Skeletal muscle tissue (tissue), 4 donors: Measurements from ENCODE around the gene FRY. TPM values are rescaled to one million over a fixed set of nuclear protein-coding genes. Genes with fewer than 3 reads are reported as not detected.
"Not testable (repeated sequence)": the region's sequence is repeated elsewhere in the genome, so short reads cannot be mapped to it uniquely, and the experiment has no call there.

Experiments used
- H3K27ac ChIP-seq: one replicate; pipeline ENCODE4 v1.7.0; 2013; ENCODE audit warnings: mild to moderate bottlenecking, low read depth, low read length, inconsistent platforms
- H3K27me3 ChIP-seq, 3 donors: one replicate each; pipeline ENCODE4 v1.7.0; 2013; ENCODE audit warnings: low read length in 3 of 3; ENCODE audit not compliant: control insufficient read depth in 3 of 3, insufficient read depth in 3 of 3
- H3K36me3 ChIP-seq, 3 donors: one replicate each; pipeline ENCODE4 v1.7.0; 2013; ENCODE audit warnings: low read length in 3 of 3; ENCODE audit not compliant: control insufficient read depth in 3 of 3, insufficient read depth in 3 of 3
- H3K4me1 ChIP-seq, 3 donors: one replicate each; pipeline ENCODE4 v1.7.0; 2013; ENCODE audit warnings: low read length in 3 of 3, mild to moderate bottlenecking in 3 of 3; ENCODE audit not compliant: control insufficient read depth in 3 of 3, insufficient read depth in 3 of 3
- H3K4me3 ChIP-seq, 3 donors: one replicate each; pipeline ENCODE4 v1.7.0; 2013; ENCODE audit warnings: low read length in 3 of 3
- H3K9ac ChIP-seq, 3 donors: one replicate each; pipeline ENCODE4 v1.7.0; 2013; ENCODE audit warnings: low read length in 3 of 3, mild to moderate bottlenecking in 3 of 3, moderate library complexity in 2 of 3, low read depth in 1 of 3
- H3K9me3 ChIP-seq, 3 donors: one replicate each; pipeline ENCODE4 v1.7.0; 2013; ENCODE audit warnings: low read length in 3 of 3; ENCODE audit not compliant: control insufficient read depth in 3 of 3
- total RNA-seq: library from RNA; depleted of rRNA; stranded (reverse); fragments of >200 nt; gene quantifications from one replicate; pipeline ENCODE4 v1.2.3, GENCODE V29; 2014
- donor health status: Osteomylitis.

Gene FRY
- total RNA-seq, 1 donor from 2014 or later = 59.0 TPM

DNA sequence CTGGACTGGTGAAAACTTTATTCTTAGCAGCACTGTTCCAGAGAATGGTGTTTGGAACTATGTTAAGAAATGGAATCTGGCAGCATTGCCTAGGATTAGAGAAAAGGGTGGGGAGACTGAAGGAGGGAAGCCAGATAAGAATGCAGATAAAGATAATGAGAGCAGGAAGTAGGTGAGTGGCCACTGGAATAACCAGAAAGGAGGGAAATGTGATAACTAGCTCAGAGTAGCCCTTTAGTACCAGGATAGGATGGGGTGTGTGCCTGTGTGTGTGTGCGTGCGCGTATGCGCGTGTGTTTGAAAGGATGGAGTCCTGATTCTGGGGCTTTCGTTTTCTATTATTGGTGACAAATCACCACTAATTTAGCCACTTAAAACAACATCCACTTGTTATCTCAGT lies 33.4 kb upstream of the FRY start:
- no peak overlapping the region for H3K4me3 ChIP-seq
- no peak overlapping the region for H3K9ac ChIP-seq
- no peak overlapping the region for H3K27ac ChIP-seq
- H3K27me3 ChIP-seq = no peaks in the 10 kb centered on the region
- H3K4me1 ChIP-seq = no peaks in the 10 kb centered on the region
- peaks cover 0 to 3% (median 0%) of the 10 kb centered on the region in 3 donors for H3K9me3 ChIP-seq
- no peaks in the 10 kb centered on the region for H3K36me3 ChIP-seq

DNA sequence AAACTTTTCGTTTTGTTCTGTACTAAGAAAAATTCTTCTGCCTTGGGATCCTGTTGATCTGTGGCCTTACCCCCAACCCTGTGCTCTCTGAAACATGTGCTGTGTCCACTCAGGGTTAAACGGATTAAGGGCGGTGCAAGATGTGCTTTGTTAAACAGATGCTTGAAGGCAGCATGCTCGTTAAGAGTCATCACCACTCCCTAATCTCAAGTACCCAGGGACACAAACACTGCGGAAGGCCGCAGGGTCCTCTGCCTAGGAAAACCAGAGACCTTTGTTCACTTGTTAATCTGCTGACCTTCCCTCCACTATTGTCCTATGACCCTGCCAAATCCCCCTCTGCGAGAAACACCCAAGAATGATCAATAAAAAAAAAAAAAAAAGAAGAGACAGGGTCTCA lies 30.8 kb upstream of the FRY start:
- not testable (repeated sequence) for H3K27ac ChIP-seq, H3K9me3 ChIP-seq, H3K9ac ChIP-seq, H3K36me3 ChIP-seq, H3K27me3 ChIP-seq, H3K4me3 ChIP-seq, H3K4me1 ChIP-seq

DNA sequence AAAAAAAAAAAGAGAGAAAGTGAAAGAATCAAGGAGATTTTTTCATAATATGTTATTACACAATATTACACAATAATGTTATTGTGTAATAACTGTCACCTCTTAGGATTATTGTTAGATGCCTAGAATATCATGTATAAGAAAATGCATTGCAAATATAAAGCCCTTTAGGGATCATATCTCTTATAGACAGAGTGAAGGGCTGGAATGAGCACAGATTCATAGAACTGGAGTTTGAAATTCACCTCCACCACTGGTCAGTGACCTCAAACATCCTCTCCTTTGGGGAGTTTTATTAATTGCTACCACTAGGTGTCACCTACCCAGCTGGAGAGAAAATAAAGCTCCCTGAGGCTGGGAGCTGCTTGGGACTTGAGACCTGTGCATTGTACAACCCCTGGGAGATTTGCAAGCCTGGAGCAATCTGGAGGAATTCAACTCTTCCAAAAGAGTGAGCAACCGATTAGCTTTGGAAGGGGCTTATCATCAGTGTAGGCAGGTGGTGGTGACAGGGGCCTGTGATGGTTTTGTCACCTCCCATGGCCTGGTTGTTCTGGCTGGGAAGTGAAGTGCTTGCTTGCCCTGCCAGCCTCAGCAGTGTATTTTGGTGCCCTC lies 30.3 kb upstream of the FRY start:
- no peak overlapping the region for H3K9ac ChIP-seq
- H3K4me3 ChIP-seq = no peak overlapping the region
- no peaks in the 10 kb centered on the region for H3K4me1 ChIP-seq
- no peaks in the 10 kb centered on the region for H3K9me3 ChIP-seq
- no peak overlapping the region for H3K27ac ChIP-seq
- H3K36me3 ChIP-seq = no peaks in the 10 kb centered on the region
- no peaks in the 10 kb centered on the region for H3K27me3 ChIP-seq

DNA sequence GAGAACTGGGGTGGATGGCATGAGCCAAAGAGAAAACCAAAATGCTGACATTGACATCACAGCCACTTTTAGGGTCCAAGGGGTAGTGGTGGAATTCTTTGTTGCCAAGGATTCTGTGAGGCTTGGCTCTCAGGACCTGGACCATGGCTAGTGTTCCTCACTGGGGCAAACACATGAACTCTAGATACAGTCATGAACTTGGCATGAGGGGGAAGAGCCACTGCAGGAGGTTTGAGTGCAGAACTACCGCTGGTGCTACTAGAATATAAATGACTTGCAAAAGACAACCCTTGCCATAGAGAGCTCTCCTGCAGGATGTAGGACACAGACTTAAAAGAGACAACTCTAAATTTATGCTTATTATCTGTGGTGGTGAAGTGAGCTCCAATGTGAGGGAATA lies 29.8 kb upstream of the FRY start:
- H3K4me3 ChIP-seq = no peak overlapping the region
- H3K27ac ChIP-seq = no peak overlapping the region
- H3K4me1 ChIP-seq = no peaks in the 10 kb centered on the region
- no peaks in the 10 kb centered on the region for H3K9me3 ChIP-seq
- H3K27me3 ChIP-seq = no peaks in the 10 kb centered on the region
- H3K9ac ChIP-seq = no peak overlapping the region
- no peaks in the 10 kb centered on the region for H3K36me3 ChIP-seq

DNA sequence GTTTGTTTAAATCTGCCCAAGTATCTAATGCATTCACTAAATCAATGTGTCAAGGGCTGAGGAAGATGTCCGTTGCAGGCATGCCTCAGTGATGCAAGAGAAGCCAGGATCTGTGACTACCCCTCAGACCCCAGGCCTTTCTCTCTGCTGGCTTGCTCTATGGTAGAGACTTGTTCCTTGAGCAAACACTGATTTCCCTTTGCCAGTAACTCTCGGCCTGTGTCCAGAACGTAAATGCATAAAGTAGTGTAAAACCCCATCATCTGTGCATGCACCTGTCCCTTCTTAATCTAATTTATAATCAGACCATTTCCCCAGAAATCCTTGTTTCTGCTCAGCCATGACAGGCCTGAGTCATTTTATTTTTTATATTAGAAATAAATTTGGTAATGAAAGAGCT lies 28.7 kb upstream of the FRY start:
- Histone ChIP-seq H3K27ac (no peak overlapping the region), H3K4me1 (no peaks in the 10 kb centered on the region), H3K9me3 (no peaks in the 10 kb centered on the region), H3K9ac (no peak overlapping the region), H3K36me3 (no peaks in the 10 kb centered on the region), H3K4me3 (no peak overlapping the region), H3K27me3 (no peaks in the 10 kb centered on the region)

DNA sequence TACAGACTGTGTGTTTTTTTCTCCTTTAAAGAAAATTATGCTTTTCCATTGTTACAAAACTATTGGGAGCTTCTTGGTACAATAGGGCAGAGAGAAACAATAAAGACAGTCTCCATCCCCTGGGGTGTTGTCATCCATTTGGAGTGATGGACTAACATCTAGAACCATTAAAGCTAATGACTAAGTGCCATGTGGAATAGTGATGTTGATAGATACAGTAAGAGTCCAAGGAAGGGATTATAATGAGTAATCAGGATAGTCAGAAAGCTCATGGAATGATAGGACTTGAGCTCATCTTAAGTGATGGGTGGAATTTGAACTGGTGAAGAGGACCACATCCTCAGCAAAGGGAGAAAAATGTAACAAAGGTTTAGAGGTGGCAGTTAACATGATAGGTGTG lies 24.1 kb upstream of the FRY start:
- Histone ChIP-seq H3K36me3 (no peaks in the 10 kb centered on the region), H3K4me3 (no peak overlapping the region), H3K4me1 (no peaks in the 10 kb centered on the region), H3K27me3 (no peaks in the 10 kb centered on the region), H3K27ac (no peak overlapping the region), H3K9ac (no peak overlapping the region), H3K9me3 (no peaks in the 10 kb centered on the region)

DNA sequence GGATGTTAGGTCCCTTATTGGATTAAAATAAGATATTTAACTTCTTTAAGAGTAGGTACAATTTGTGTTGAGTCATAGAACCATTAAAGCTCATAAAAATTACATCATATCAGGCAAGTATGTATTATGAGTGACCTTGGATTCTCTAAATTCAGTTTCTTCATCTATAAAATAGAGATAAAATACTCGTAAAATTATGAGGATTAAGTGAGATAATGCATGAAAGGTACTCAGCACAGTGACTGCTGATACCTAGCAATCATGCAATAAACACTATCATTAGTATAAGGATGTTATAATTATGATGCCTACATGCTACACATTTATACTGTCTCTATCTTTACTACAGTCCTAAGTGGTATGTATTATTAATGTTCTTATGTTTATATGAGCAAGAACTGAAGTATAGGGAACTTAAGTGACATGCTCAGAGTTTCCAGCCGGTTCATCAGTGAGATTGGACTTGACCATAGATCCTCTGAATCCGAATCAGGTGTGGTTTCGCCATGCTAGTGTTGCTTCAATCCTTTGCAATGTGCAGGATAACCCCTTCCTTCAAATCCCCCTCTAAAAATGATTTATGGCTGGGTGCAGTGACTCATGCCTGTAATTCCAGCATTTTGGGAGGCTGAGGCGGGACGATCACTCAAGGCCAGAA lies 22.9 kb upstream of the FRY start:
- Histone ChIP-seq H3K4me1 (no peaks in the 10 kb centered on the region), H3K9ac (no peak overlapping the region), H3K27ac (no peak overlapping the region), H3K9me3 (no peaks in the 10 kb centered on the region), H3K4me3 (no peak overlapping the region), H3K36me3 (no peaks in the 10 kb centered on the region), H3K27me3 (no peaks in the 10 kb centered on the region)

DNA sequence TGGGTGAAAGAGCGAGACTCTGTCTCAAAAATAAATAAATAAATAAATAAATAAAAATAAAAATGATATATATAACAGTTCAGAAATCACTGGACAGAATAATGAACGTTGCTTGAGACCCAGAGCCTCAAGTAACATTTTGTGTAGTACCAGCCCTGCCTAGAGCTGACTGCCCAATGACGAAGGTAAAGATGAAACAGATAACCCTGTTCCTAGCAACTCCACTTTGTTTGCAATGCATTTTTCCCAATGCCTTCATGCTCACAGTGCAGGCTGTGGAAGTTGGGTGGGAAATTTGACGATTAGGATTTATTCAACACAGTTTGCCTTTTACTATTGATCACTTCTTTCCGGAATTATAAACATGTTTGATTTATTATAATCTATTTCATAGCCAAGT lies 22.2 kb upstream of the FRY start:
- no peak overlapping the region for H3K4me3 ChIP-seq
- H3K27ac ChIP-seq = no peak overlapping the region
- H3K36me3 ChIP-seq = no peaks in the 10 kb centered on the region
- H3K4me1 ChIP-seq = no peaks in the 10 kb centered on the region
- no peaks in the 10 kb centered on the region for H3K9me3 ChIP-seq
- H3K9ac ChIP-seq = no peak overlapping the region
- no peaks in the 10 kb centered on the region for H3K27me3 ChIP-seq

DNA sequence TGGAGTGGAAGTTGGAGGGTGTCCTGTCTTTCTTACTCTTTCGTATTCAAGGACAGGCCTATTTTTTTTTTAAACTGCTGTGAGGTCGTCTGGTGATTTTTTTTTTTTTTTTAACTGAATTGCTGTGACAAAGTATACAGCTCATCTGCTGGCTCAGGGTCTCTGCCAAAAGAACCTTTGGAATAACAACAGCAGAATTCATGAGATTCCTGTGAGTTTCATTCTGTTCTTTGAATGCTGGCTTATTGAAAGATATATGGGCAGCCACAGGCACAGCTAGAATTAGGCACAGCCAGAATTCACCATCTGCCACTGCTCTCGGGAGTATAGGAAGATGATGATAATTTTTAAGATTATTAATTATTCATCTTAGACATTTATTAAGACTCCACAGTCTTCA lies 21.4 kb upstream of the FRY start:
- Histone ChIP-seq H3K9me3 (no peaks in the 10 kb centered on the region), H3K4me1 (no peaks in the 10 kb centered on the region), H3K36me3 (no peaks in the 10 kb centered on the region), H3K9ac (no peak overlapping the region), H3K4me3 (no peak overlapping the region), H3K27me3 (no peaks in the 10 kb centered on the region), H3K27ac (no peak overlapping the region)

DNA sequence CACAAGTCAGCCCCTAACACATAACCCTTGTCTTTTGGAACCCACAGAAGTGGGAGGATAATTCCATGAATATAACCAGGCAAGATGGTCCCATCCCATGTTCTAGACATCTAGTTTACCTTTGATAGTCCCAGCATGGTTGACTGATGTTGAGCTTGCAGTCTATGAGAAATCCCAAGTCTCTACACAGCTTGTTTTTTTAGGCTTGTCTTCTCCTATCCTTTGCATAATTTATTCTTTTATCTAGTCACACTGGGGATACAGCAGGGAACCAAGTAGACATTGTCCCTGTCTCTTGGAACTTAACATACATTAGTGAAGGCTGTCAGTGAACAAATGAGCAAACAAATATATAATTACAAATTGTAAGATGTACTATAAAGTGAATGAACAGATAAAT lies 19.6 kb upstream of the FRY start:
- no peak overlapping the region for H3K27ac ChIP-seq
- H3K4me1 ChIP-seq = no peaks in the 10 kb centered on the region
- H3K9ac ChIP-seq = no peak overlapping the region
- no peaks in the 10 kb centered on the region for H3K27me3 ChIP-seq
- no peak overlapping the region for H3K4me3 ChIP-seq
- no peaks in the 10 kb centered on the region for H3K9me3 ChIP-seq
- H3K36me3 ChIP-seq = no peaks in the 10 kb centered on the region
